A673 (cell line): ENCODE measurements around the gene PIK3R1.

Source experiments
- EZH2 ChIP-seq: fragments of 200-600 bp; sonication (generic); IDR thresholded peaks from 2 replicates; pipeline ENCODE4 v1.6.1; 2017; ENCODE audit warnings: borderline replicate concordance, low read depth, mild to moderate bottlenecking, mixed read lengths, antibody characterized with exemption, low read length; ENCODE audit not compliant: poor library complexity, severe bottlenecking
- TF ChIP-seq, protein P1 (sequence below): fragments of 300-800, 200-600 bp; sonication (generic); conservative IDR thresholded peaks from 2 replicates; pipeline ENCODE4 v1.5.1; 2017; ENCODE audit warnings: low read depth, mild to moderate bottlenecking, antibody characterized with exemption, low read length, moderate library complexity, mixed read lengths

DNA sequence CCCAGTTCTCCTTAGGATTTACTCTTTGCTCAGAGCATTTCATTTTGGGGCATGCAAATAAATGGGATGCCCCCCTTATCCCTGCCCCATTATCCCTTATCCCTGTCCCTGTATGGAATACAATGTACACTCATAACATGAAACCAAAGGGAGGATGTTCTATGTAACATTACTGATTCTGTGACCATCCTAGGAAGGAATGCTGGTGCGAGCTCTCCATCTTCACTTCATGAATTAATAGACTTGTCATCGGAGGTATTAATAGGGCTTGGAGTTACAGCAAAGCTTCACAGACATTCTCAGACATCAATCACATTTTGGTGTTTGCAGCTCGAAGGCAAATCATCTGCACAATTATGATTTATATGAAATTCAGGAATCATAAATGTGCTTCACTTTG is 20.4 kb upstream of the PIK3R1 start:
- no peak for TF ChIP-seq EZH2
- TF ChIP-seq, protein P1, sequence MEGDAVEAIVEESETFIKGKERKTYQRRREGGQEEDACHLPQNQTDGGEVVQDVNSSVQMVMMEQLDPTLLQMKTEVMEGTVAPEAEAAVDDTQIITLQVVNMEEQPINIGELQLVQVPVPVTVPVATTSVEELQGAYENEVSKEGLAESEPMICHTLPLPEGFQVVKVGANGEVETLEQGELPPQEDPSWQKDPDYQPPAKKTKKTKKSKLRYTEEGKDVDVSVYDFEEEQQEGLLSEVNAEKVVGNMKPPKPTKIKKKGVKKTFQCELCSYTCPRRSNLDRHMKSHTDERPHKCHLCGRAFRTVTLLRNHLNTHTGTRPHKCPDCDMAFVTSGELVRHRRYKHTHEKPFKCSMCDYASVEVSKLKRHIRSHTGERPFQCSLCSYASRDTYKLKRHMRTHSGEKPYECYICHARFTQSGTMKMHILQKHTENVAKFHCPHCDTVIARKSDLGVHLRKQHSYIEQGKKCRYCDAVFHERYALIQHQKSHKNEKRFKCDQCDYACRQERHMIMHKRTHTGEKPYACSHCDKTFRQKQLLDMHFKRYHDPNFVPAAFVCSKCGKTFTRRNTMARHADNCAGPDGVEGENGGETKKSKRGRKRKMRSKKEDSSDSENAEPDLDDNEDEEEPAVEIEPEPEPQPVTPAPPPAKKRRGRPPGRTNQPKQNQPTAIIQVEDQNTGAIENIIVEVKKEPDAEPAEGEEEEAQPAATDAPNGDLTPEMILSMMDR, result no peak
